T47D (cell line): ENCODE data around the gene ITGAX.
A peak's percentile ranks its signal among the peaks of the same experiment; 100 is the strongest.
"Not testable (repeated sequence)": the region's sequence is repeated elsewhere in the genome, so short reads cannot be mapped to it uniquely, and the experiment has no call there.

Experiments used
- DNase-seq, 2 experiments: peaks; one replicate each; pipeline versions ENCODE4 v3.0.0 to v3.0.0-alpha.2; 2011 to 2012; ENCODE audit warnings: low read depth in 1 of 2, low spot score in 1 of 2
- JUND ChIP-seq: IDR thresholded peaks from 2 replicates; pipeline ENCODE4 v1.6.1; 2012; ENCODE audit warnings: low read depth
- in situ Hi-C: cut with HindIII; loops from 2 replicates; pipeline ENCODE4 v1.10.0; 2016; ENCODE audit warnings: low sequenced_read_pairs, low pct_unique_long_range_greater_than_20kb

Gene ITGAX

DNA sequence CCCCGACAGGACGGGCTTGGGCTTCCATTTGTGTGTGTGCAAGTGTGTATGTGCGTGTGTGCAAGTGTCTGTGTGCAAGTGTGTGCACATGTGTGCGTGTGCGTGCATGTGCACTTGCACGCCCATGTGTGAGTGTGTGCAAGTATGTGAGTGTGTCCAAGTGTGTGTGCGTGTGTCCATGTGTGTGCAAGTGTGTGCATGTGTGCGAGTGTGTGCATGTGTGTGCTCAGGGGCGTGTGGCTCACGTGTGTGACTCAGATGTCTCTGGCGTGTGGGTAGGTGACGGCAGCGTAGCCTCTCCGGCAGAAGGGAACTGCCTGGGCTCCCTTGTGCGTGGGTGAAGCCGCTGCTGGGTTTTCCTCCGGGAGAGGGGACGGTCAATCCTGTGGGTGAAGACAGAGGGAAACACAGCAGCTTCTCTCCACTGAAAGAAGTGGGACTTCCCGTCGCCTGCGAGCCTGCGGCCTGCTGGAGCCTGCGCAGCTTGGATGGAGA is 23.1 kb upstream of the ITGAX start:
- TF ChIP-seq JUND: no peak
- in situ Hi-C loops: no loop called here
- no peak for DNase-seq

GRCh38 chr16:31332544-31332943 is 22.4 kb upstream of the ITGAX start:
- in situ Hi-C loops: no loop called here

DNA sequence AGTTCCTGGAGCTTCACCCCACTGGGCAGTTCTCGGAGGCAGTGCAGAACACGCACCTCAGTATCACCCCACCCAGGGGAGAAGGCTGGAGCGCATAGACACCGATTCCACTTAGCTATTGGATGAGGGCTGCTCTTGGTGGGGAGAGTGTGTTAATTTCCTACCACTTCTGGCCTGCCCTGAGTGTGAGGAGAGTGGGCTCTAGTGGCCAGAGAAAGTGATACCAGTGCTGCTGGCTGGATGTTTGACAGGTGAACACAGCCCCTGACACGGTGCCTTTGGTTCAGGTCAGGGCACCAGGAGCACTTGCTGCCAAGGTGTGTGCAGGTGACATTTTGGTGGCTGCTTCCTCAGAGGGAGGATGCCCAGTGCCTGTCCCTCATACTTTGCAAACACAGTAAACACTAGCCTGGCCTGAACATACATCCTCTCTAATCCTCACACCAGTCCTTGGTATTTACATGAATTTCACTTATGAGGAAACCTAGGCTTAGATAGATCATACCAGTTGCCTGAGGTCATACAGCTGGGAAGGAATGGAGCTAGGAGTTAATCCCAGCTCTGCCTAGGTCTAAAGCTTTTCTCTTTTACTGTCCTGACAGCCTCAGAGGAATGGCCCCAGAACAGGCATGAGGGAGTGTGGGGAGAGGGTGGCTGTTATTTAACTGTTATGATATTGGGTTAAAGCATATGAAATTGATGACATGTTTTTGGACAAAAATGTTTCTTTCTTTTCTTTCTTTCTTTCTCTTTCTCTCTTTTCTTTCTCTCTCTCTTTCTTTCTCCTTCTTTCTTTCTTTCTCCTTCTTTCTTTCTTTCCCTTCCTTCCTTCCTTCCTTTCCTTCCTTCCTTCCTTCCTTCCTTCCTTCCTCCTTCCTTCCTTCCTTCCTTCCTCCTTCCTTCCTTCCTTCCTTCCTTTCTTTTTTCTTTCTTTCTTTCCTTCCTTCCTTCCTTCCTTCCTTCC is 21.0 kb upstream of the ITGAX start:
- TF ChIP-seq JUND: no peak
- in situ Hi-C loops: no loop called here
- DNase-seq: peak in 1 of 2 experiments; percentile 74

More at GRCh38 chr16:31332544-31332943, 22.4 kb upstream of the ITGAX start:
- no peak for TF ChIP-seq JUND
- no peak for DNase-seq

- no peak for TF ChIP-seq JUND
- in situ Hi-C loops: no loop called here
- DNase-seq: no peak
Measured at GRCh38 chr16:31334934-31335333, 20.0 kb upstream of the ITGAX start.

GRCh38 chr16:31335431-31335830 is 19.5 kb upstream of the ITGAX start:
- in situ Hi-C loops: no loop called here
- DNase-seq: no peak
- TF ChIP-seq JUND: no peak

DNA sequence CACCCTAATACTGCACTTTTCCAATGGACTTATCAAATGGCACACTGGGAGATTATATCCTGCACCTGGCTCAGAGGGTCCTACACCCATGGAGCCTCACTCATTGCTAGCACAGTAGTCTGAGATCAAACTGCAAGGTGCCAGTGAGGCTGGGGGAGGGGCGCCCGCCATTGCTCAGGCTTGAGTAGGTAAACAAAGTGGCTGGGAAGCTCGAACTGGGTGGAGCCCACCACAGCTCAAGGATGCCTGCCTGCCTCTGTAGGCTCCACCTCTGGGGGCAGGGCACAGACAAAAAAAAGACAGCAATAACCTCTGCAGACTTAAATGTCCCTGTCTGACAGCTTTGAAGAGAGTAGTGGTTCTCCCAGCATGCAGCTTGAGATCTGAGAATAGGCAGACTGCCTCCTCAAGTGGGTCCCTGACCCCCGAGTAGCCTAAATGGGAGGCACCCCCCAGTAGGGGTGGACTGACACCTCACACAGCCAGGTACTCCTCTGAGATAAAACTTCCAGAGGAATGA is 16.8 kb upstream of the ITGAX start:
- DNase-seq, in situ Hi-C loops: not testable (repeated sequence)

DNA sequence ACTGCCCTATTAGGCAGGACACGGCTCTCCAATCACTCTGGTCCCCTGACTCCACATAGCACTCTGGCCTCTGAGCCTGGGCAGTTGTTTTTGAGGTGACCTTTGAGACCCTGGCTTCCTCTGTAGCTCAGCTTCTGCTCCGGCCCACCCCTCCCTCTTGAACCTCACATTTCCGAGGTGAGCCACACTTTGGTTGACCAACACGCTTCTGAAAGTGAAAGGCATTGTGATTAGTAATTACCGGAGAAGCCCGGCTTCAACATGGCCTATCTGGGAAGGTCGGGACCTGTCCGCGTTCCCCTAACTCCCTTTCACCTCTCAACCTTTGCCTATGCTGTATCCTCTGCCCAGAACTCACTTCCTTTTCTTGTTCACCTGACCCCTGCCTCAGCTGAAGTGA is 10.3 kb upstream of the ITGAX start:
- no peak for TF ChIP-seq JUND
- in situ Hi-C loops: no loop called here
- no peak for DNase-seq

- DNase-seq: no peak
- TF ChIP-seq JUND: no peak
- in situ Hi-C loops: no loop called here
Measured at GRCh38 chr16:31347445-31347844, 7.5 kb upstream of the ITGAX start.

DNA sequence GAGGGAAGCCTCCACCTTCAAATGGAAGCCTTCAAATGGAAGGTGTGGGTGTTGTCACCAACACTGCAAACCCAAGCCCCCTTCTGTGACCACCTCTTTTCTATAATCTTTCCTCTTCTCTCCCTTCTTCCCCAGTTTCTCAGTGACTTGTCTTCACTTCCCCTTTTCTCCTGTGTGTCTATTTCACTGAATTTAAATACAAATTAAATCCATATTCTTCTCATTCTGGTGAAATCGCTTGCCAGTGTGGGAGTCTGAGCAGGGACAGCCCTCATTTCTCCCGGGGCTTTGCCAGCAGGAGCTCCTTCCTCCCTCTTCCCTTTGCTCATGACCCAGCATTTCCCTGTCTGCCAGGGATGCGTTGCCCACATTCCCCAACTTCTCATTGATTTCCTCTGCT is 6.4 kb upstream of the ITGAX start:
- no peak for DNase-seq
- in situ Hi-C loops: no loop called here
- no peak for TF ChIP-seq JUND

DNA sequence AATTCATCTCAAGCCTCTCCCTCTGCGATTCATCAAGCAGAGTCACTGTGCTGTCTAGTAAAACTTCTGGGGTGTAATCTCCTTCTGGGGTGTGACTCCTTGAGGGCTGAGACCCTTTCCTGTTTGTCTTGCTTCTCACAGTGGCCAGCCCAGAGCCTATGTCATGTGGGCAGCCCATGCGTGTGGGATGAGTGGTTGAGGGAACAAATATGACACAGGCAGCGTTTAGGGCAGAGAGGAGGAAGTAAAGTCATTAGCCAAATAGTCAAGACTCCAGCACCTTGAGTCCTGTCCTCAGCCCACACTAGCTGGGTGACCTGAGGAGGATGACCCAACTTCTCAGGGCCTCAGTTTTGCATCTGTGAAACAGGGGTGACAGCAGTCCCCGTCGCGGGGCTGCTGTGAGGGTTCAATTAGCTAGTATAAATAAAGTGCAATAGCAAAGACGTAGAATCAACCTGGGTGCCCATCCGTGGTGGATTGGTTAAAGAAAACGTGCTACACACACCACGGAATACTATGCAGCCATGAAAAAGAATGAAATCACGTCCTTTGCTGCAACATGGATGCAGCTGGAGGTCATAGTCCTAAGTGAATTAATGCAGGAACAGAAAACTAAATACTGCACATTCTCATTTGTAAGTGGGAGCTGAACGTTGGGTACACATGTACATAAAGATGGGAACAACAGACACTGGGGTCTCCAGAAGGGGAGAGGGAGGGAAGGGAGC is 4.5 kb upstream of the ITGAX start:
- in situ Hi-C loops: no loop called here
- DNase-seq: no peak
- no peak for TF ChIP-seq JUND

DNA sequence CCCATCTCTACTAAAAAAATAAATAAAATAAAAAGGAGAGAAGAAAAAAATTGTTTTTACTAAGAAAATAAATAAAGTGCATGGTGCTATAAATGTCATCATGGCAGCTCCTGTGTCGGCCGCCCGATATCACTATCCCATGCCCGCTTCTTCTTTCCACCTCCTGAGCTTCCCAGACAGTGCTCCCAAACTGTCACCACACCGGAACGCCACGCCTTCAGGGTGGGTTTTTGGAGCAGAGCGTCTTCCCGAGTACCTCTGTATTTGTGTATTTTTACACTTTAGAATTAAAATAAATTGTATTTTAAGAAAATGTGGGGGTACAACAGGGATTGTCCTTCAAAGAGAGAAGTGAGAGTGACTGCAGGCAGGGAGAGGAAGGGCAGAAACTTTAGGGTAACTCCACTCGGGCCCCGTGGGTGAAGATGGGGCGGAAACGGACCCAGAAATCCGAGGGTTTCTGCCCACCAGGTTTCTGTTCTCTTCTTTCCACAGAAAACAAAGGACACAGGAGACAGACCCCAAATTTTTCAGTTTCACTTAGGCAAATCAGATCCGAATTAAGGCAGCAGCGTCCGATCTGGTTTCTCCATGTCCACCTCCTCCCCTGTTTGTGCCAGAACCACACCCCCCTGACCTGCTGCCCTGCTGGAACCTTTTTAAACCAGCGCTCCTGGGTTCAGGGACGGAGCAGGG is 3.6 kb upstream of the ITGAX start:
- no peak for TF ChIP-seq JUND
- in situ Hi-C loops: no loop called here
- DNase-seq: no peak

DNA sequence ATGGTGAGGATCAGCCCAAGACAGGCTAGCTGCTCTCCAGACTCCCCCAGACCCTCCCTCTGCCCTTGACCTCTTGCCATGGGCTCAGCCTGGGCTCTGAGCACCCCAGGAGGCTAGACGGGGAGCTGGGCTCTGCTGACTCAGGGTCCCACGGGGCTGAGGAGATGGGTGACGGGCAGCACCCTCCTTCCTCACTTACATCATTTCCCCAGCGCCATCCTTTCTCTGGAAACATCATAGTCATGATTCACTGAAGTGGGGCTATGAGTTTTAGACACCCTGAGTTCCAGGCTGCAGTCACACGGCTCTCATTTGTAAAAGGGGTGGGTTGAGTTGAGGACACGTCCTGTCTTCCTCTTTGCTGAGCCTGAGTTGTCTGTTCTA is 3.0 kb upstream of the ITGAX start:
- TF ChIP-seq JUND: no peak
- DNase-seq: no peak
- in situ Hi-C loops: no loop called here
